GM12878 (cell line): ENCODE results near the gene DIMT1. TPM values are rescaled to one million over a fixed set of nuclear protein-coding genes. Genes with fewer than 3 reads are reported as not detected.

ENCODE experiments used
- ATAC-seq: fragments of 200-7000 bp; cut with Tn5 transposase; 3 replicates; pipeline ENCODE4 v1.9.1; 2020; ENCODE audit warnings: mild to moderate bottlenecking, moderate library complexity
- BruUV-seq: library from RNA; stranded (reverse); fragments of 400-500 nt; replicated peaks from 2 replicates; lab custom pipeline; 2021; lab: Mats Ljungman, UMichigan
- CTCF ChIA-PET: fragments of 300-600 bp; sonication (Branson Sonifier 250); formaldehyde crosslinking; extraction: SDS; loops from one replicate; lab custom pipeline; 2021; ENCODE audit warnings: inconsistent platforms; lab: Yijun Ruan, JAX
- POLR2A ChIA-PET: fragments of 350-600 bp; formaldehyde crosslinking; extraction: SDS; loops from one replicate; lab custom pipeline; 2021; ENCODE audit warnings: inconsistent platforms; lab: Charles Lee
- RAD21 ChIA-PET: fragments of 300-600 bp; sonication (Branson Sonifier 250); formaldehyde crosslinking; loops from one replicate; lab custom pipeline; 2023; ENCODE audit warnings: antibody characterized with exemption; ENCODE audit not compliant: unreplicated experiment; lab: Charles Lee
- SMC1A ChIA-PET: fragments of 300-600 bp; sonication (Branson Sonifier 250); formaldehyde crosslinking; loops from one replicate; lab custom pipeline; 2023; ENCODE audit not compliant: unreplicated experiment, uncharacterized antibody; lab: Charles Lee
- DNase-seq: peaks from one replicate; pipeline ENCODE4 v3.0.0-alpha.2; 2011; ENCODE audit warnings: low read depth, low spot score
- FAIRE-seq: peaks from 3 replicates; lab custom pipeline; 2011; peaks lifted over from hg19 to GRCh38; lab: Jason Lieb, UNC
- H2AFZ ChIP-seq: 2 replicates; pipeline ENCODE4 v1.6.0; 2011; ENCODE audit warnings: low read depth, low read length, control low read depth; ENCODE audit not compliant: control insufficient read depth
- H3K27ac ChIP-seq: 2 replicates; pipeline ENCODE4 v1.5.1; 2011; ENCODE audit warnings: control low read depth; ENCODE audit not compliant: control insufficient read depth, insufficient read depth
- H3K27me3 ChIP-seq, 2 experiments: replicated peaks in 1 of 2; 2 replicates each; pipeline versions ENCODE4 v1.6.0 to v1.6.1; 2011; ENCODE audit warnings: low read length in 1 of 2; ENCODE audit not compliant: control insufficient read depth in 2 of 2, insufficient read depth in 2 of 2
- H3K36me3 ChIP-seq, 2 experiments: 2 replicates each; pipeline ENCODE4 v1.5.1; 2011; ENCODE audit warnings: low read length in 1 of 2; ENCODE audit not compliant: control insufficient read depth in 2 of 2, insufficient read depth in 2 of 2
- H3K4me1 ChIP-seq: 2 replicates; pipeline ENCODE4 v1.6.1; 2011; ENCODE audit warnings: mild to moderate bottlenecking, low read length, moderate library complexity, mixed read lengths; ENCODE audit not compliant: control insufficient read depth, insufficient read depth
- H3K4me2 ChIP-seq: 2 replicates; pipeline ENCODE4 v1.6.0; 2011; ENCODE audit warnings: control low read depth; ENCODE audit not compliant: control insufficient read depth, insufficient read depth
- H3K4me3 ChIP-seq: fragments of 200-600 bp; sonication (generic); 2 replicates; pipeline ENCODE4 v1.5.1; 2016
- H3K79me2 ChIP-seq: 2 replicates; pipeline ENCODE4 v1.6.0; 2011; ENCODE audit warnings: low read length; ENCODE audit not compliant: control insufficient read depth, insufficient read depth
- H3K9ac ChIP-seq: 2 replicates; pipeline ENCODE4 v1.8.0; 2011; ENCODE audit warnings: low read length, control low read depth, mixed read lengths; ENCODE audit not compliant: control insufficient read depth, insufficient read depth
- H3K9me3 ChIP-seq: replicated peaks from 3 replicates; pipeline ENCODE4 v1.5.1; 2011; ENCODE audit warnings: mild to moderate bottlenecking, low read length; ENCODE audit not compliant: control insufficient read depth, insufficient read depth
- H4K20me1 ChIP-seq: 2 replicates; pipeline ENCODE4 v1.6.0; 2011; ENCODE audit not compliant: control insufficient read depth, insufficient read depth
- BCL3 ChIP-seq: IDR thresholded peaks from 2 replicates; pipeline ENCODE4 v1.6.1; 2011; ENCODE audit warnings: borderline replicate concordance, low read depth, mild to moderate bottlenecking, moderate library complexity, low read length; ENCODE audit not compliant: insufficient read depth, poor library complexity, severe bottlenecking
- CHD4 ChIP-seq: fragments of 200-600 bp; sonication (generic); IDR thresholded peaks from 2 replicates; pipeline ENCODE4 v1.6.1; 2016; ENCODE audit warnings: mild to moderate bottlenecking
- HDAC6 ChIP-seq: fragments of 200-600 bp; sonication (generic); IDR thresholded peaks from one replicate; pipeline ENCODE4 v1.8.0; 2017; ENCODE audit warnings: antibody characterized with exemption; ENCODE audit not compliant: unreplicated experiment
- IKZF2 ChIP-seq, 2 experiments: fragments of 450-650 bp; IDR thresholded peaks; 2 replicates each; pipeline ENCODE4 v1.6.1; 2017; ENCODE audit warnings: mild to moderate bottlenecking in 2 of 2, moderate library complexity in 2 of 2
- RAD51 ChIP-seq: fragments of 450-650 bp; IDR thresholded peaks from 2 replicates; pipeline ENCODE4 v1.6.1; 2016; ENCODE audit warnings: moderate library complexity, mild to moderate bottlenecking, inconsistent platforms
- SRF ChIP-seq, 2 experiments: IDR thresholded peaks; 2 replicates each; pipeline ENCODE4 v1.6.1; 2011; ENCODE audit warnings: low read depth in 2 of 2, low read length in 2 of 2, mild to moderate bottlenecking in 1 of 2, moderate library complexity in 1 of 2
- TARDBP ChIP-seq: IDR thresholded peaks from 2 replicates; pipeline ENCODE4 v1.6.1; 2016; ENCODE audit warnings: borderline replicate concordance
- TCF7 ChIP-seq: IDR thresholded peaks from 2 replicates; pipeline ENCODE4 v1.6.1; 2014; ENCODE audit warnings: antibody characterized with exemption, borderline replicate concordance
- ZNF687 ChIP-seq: fragments of 450-650 bp; IDR thresholded peaks from 2 replicates; pipeline ENCODE4 v1.6.1; 2017; ENCODE audit warnings: mild to moderate bottlenecking, moderate library complexity
- WGBS: methylation state at CpG from one replicate; pipeline ENCODE4 v1.1.6; 2016; ENCODE audit warnings: low lambda C conversion rate; ENCODE audit not compliant: insufficient replicate concordance, insufficient coverage; ENCODE audit errors: missing lambda C conversion rate; 5-methylcytosine and 5-hydroxymethylcytosine counted together
- in situ Hi-C: fragments of 300-500 bp; cut with MboI; formaldehyde crosslinking; loops from 9 replicates; pipeline ENCODE4 v1.14.3; 2018; ENCODE audit warnings: mixed read lengths
- intact Hi-C: fragments of 100-400 bp; cut with micrococcal nuclease; formaldehyde crosslinking; loops from one replicate; pipeline ENCODE4 v1.14.2; 2022; ENCODE audit not compliant: unreplicated experiment
- polyA plus RNA-seq, 11 experiments: library from polyadenylated mRNA; depleted of rRNA in 4 of 11; unstranded in 6 of 11; stranded (reverse) in 5 of 11; fragments of >200 nt; fragmentation: Nextera tagmentation in 4 of 11; fragmentation: Illumina TruSeq in 1 of 11; extraction: Ambion mirVana in 4 of 11; extraction: Trizol in 1 of 11; gene quantifications; 1 replicate in 1 of 11; 2 replicates in 10 of 11; pipeline versions ENCODE4 v1.2.1 to v1.2.3, GENCODE V29; 2011 to 2016; ENCODE audit warnings: inconsistent platforms in 2 of 11, missing spikeins in 2 of 11, low read depth in 1 of 11
- total RNA-seq, 4 experiments: library from RNA; depleted of rRNA in 3 of 4; stranded (reverse); fragments of >200 nt in 3 of 4; fragmentation: Illumina TruSeq in 1 of 4; extraction: Trizol in 1 of 4; gene quantifications; 2 replicates each; pipeline versions ENCODE4 v1.2.1 to v1.2.3, GENCODE V29; 2013 to 2021
- TF ChIP-seq, protein P1 (sequence below): IDR thresholded peaks from 2 replicates; pipeline ENCODE4 v1.6.1; 2011; ENCODE audit warnings: low read depth, low read length, improper control_type of control experiment, borderline replicate concordance
- TF ChIP-seq, protein P2 (sequence below): fragments of 450-650 bp; IDR thresholded peaks from 2 replicates; pipeline ENCODE4 v1.6.1; 2016; ENCODE audit warnings: mild to moderate bottlenecking
- TF ChIP-seq, protein P3 (sequence below): IDR thresholded peaks from 2 replicates; pipeline ENCODE4 v1.6.1; 2011; ENCODE audit warnings: mild to moderate bottlenecking, low read depth, low read length, moderate library complexity; ENCODE audit not compliant: insufficient replicate concordance

DIMT1 gene
- total and polyA plus RNA-seq, 10 of the 15 experiments (the other 5 are each of a cell fraction or from before 2014, with no cell fraction given): 19.0 to 66.2 (median 31.6) TPM

DNA sequence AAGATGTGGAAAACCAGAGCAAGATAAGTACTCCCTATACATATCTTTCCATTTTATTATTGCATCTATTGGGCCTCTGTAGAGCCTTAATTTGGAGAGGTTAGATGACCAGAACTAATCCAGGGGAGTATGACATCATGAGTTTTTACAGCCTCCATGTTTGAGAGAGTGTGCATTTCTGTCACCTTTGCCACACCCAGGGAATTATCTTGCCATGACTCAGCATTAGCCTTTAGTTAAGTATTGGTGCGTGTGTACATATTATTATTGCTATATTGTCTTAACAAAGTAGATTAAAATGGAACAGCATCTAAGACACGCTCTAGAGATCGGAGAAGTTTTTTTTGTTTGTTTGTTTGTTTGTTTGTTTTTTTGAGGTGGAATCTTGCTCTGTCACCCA is 27.6 kb downstream of the DIMT1 start:
- ChIA-PET CTCF (interaction anchor here (0.7 kb wide), 1 partner anchor 19 kb away, joined by 3 read pairs; no protein-coding TSS in a partner anchor), POLR2A (interaction anchor here (1.5 kb wide), 1 partner anchor 10 kb away, joined by 3 read pairs; no protein-coding TSS in a partner anchor), RAD21 (no interaction called here), SMC1A (interaction anchor here (1.5 kb wide), 1 partner anchor 12 kb away, joined by 3 read pairs; no protein-coding TSS in a partner anchor)
- H3K9me3 ChIP-seq: no peaks in the 10 kb centered on the region
- H3K27me3 ChIP-seq: no peaks in the 10 kb centered on the region
- H3K4me2 ChIP-seq: no peak overlapping the region
- H3K36me3 ChIP-seq: peaks cover 8 to 33% of the 10 kb centered on the region in 2 experiments
- DNase-seq: no peak
- no peak for ATAC-seq
- intact Hi-C loops (no loop called here), in situ Hi-C loops (no loop called here)
- BruUV-seq: no TSS peak
- no peak overlapping the region for H3K4me3 ChIP-seq
- no peak overlapping the region for H3K27ac ChIP-seq
- 100% methylated on average over 3 of the region's 3 CpGs for WGBS
- no peaks in the 10 kb centered on the region for H4K20me1 ChIP-seq
- no peak overlapping the region for H3K9ac ChIP-seq
- H3K79me2 ChIP-seq: no peaks in the 10 kb centered on the region
- H2AFZ ChIP-seq: no peak overlapping the region
- H3K4me1 ChIP-seq: no peaks in the 10 kb centered on the region
- no peak for FAIRE-seq
- TF ChIP-seq, protein P1, sequence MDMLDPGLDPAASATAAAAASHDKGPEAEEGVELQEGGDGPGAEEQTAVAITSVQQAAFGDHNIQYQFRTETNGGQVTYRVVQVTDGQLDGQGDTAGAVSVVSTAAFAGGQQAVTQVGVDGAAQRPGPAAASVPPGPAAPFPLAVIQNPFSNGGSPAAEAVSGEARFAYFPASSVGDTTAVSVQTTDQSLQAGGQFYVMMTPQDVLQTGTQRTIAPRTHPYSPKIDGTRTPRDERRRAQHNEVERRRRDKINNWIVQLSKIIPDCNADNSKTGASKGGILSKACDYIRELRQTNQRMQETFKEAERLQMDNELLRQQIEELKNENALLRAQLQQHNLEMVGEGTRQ: no peak
- TF ChIP-seq, protein P2, sequence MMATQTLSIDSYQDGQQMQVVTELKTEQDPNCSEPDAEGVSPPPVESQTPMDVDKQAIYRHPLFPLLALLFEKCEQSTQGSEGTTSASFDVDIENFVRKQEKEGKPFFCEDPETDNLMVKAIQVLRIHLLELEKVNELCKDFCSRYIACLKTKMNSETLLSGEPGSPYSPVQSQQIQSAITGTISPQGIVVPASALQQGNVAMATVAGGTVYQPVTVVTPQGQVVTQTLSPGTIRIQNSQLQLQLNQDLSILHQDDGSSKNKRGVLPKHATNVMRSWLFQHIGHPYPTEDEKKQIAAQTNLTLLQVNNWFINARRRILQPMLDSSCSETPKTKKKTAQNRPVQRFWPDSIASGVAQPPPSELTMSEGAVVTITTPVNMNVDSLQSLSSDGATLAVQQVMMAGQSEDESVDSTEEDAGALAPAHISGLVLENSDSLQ: no peak
- TF ChIP-seq SRF (IDR thresholded peaks at IDR 0.05; ENCODE audit: low read depth in 2 of 2, low read length in 2 of 2) (no peak), IKZF2 (IDR thresholded peaks at IDR 0.05) (no peak), ZNF687 (no peak), BCL3 (no peak), TARDBP (no peak), TCF7 (no peak), CHD4 (no peak), RAD51 (no peak), HDAC6 (no peak)
- TF ChIP-seq, protein P3, sequence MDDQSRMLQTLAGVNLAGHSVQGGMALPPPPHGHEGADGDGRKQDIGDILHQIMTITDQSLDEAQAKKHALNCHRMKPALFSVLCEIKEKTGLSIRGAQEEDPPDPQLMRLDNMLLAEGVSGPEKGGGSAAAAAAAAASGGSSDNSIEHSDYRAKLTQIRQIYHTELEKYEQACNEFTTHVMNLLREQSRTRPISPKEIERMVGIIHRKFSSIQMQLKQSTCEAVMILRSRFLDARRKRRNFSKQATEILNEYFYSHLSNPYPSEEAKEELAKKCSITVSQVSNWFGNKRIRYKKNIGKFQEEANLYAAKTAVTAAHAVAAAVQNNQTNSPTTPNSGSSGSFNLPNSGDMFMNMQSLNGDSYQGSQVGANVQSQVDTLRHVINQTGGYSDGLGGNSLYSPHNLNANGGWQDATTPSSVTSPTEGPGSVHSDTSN: no peak
